IPS-20b (cell line): ENCODE results near the gene RSPH9.
"Not testable (repeated sequence)": the region's sequence is repeated elsewhere in the genome, so short reads cannot be mapped to it uniquely, and the experiment has no call there.

Experiments
- H3K27ac ChIP-seq: one replicate; pipeline ENCODE4 v1.5.1; 2013; ENCODE audit warnings: low read length
- H3K27me3 ChIP-seq: 2 replicates; pipeline ENCODE4 v1.6.1; 2013; ENCODE audit warnings: mild to moderate bottlenecking, low read length, inconsistent platforms; ENCODE audit not compliant: insufficient read depth
- H3K36me3 ChIP-seq: 2 replicates; pipeline ENCODE4 v1.6.1; 2013; ENCODE audit warnings: low read depth, mild to moderate bottlenecking, inconsistent platforms, low read length, moderate library complexity; ENCODE audit not compliant: insufficient read depth
- H3K4me1 ChIP-seq: 2 replicates; pipeline ENCODE4 v1.6.1; 2013; ENCODE audit warnings: mild to moderate bottlenecking, control low read depth, inconsistent platforms, low read length, moderate library complexity; ENCODE audit not compliant: insufficient read depth
- H3K4me3 ChIP-seq: 2 replicates; pipeline ENCODE4 v1.5.1; 2013; ENCODE audit warnings: mild to moderate bottlenecking, low read length, inconsistent platforms
- H3K9ac ChIP-seq: 2 replicates; pipeline ENCODE4 v1.6.1; 2013; ENCODE audit warnings: low read depth, mild to moderate bottlenecking, inconsistent platforms, low read length, moderate library complexity
- H3K9me3 ChIP-seq: 2 replicates; pipeline ENCODE4 v1.6.1; 2013; ENCODE audit warnings: mild to moderate bottlenecking, low read depth, low read length, inconsistent platforms; ENCODE audit not compliant: insufficient read depth

RSPH9 gene

GRCh38 chr6:43630980-43631619 is 13.7 kb upstream of the RSPH9 start:
- Histone ChIP-seq H3K4me1 (peaks cover 3% of the 10 kb centered on the region; the same call in 1 of the 2 replicates), H3K4me3 (no peak overlapping the region), H3K27me3 (no peaks in the 10 kb centered on the region), H3K9ac (no peak overlapping the region), H3K9me3 (no peaks in the 10 kb centered on the region), H3K36me3 (peaks cover 15% of the 10 kb centered on the region), H3K27ac (no peak overlapping the region)

GRCh38 chr6:43633002-43633401 is 11.8 kb upstream of the RSPH9 start:
- not testable (repeated sequence) for H3K4me1 ChIP-seq, H3K9ac ChIP-seq, H3K9me3 ChIP-seq, H3K4me3 ChIP-seq, H3K27ac ChIP-seq, H3K27me3 ChIP-seq
- H3K36me3 ChIP-seq, result peaks cover 11% of the 10 kb centered on the region; the same call in 1 of the 2 replicates

DNA sequence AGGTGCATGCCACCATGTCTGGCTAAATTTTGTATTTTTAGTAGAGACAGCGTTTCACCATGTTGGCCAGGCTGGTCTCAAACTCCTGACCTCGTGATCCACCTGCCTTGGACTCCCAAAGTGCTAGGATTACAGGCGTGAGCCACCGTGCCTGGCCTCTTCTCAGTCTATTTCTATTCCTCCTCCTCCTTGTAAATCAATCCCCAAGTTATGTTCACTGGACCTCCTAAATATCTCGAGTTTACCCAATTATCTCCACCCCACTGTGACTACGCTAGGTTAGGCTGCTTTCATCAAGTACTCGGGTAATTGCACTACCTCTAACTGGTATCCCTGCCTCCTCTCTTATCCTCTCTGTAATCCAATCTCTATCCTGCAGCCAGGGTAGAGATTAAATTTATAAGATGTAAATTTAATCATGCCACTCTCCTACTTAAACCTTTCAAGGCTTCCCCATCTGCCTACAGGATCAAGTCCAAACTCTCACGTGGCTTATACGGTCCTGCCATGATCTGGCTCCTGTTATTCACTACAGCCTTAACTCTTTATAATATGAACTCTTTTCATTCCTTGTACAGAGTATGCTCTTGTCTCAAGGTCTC is 10.0 kb upstream of the RSPH9 start:
- peak overlapping the region; percentile 92; the same call in 1 of the 2 replicates for H3K9ac ChIP-seq
- H3K9me3 ChIP-seq, result no peaks in the 10 kb centered on the region
- H3K4me1 ChIP-seq, result peaks cover 5% of the 10 kb centered on the region
- no peaks in the 10 kb centered on the region for H3K27me3 ChIP-seq
- peaks cover 25% of the 10 kb centered on the region for H3K36me3 ChIP-seq
- H3K27ac ChIP-seq, result no peak overlapping the region
- peak overlapping the region; percentile 96; the same call in 1 of the 2 replicates for H3K4me3 ChIP-seq

GRCh38 chr6:43635387-43636307 is 9.2 kb upstream of the RSPH9 start, which contains the start of gene MAD2L1BP:
Gene MAD2L1BP, plus strand, starts transcription at chr6:43635840. Its CDS starts 36 bp downstream, at chr6:43635876.
- Histone ChIP-seq H3K9me3 (no peaks in the 10 kb centered on the region), H3K36me3 (peaks cover 33% of the 10 kb centered on the region), H3K27me3 (no peaks in the 10 kb centered on the region), H3K4me1 (peaks cover 2% of the 10 kb centered on the region; the same call in 1 of the 2 replicates), H3K9ac (peak within 1 kb of the TSS; percentile 92), H3K27ac (peak within 1 kb of the TSS; percentile 22), H3K4me3 (peak within 1 kb of the TSS; percentile 96)

GRCh38 chr6:43636308-43636659 is 8.6 kb upstream of the RSPH9 start:
- H3K27me3 ChIP-seq, result no peaks in the 10 kb centered on the region
- H3K9ac ChIP-seq, result peak overlapping the region; percentile 92; the same call in 1 of the 2 replicates
- H3K4me1 ChIP-seq, result peaks cover 2% of the 10 kb centered on the region; the same call in 1 of the 2 replicates
- H3K36me3 ChIP-seq, result peaks cover 38% of the 10 kb centered on the region
- peak overlapping the region; percentile 22 for H3K27ac ChIP-seq
- no peaks in the 10 kb centered on the region for H3K9me3 ChIP-seq
- H3K4me3 ChIP-seq, result peak overlapping the region; percentile 96

DNA sequence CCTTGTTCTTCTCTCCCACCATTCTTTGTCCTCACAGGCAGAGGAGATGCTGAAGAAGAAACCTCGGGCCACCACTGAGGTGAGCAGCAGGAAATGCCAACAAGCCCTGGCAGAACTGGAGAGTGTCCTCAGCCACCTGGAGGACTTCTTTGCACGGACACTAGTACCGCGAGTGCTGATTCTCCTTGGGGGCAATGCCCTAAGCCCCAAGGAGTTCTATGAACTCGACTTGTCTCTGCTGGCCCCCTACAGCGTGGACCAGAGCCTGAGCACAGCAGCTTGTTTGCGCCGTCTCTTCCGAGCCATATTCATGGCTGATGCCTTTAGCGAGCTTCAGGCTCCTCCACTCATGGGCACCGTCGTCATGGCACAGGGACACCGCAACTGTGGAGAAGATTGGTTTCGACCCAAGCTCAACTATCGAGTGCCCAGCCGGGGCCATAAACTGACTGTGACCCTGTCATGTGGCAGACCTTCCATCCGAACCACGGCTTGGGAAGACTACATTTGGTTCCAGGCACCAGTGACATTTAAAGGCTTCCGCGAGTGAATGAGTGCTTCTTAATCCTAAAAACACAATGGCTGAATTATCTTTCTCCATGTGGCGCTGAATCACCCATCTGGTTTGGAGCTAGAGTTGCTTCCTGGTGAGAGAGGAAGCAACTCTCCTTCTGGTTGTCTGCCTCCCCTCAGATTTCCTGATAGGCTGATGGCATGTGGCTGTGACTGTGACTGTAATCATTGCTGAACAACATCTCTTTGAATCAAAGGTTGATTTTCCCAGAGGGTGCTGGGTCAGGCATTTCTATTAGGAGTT is 4.6 kb upstream of the RSPH9 start:
- Histone ChIP-seq H3K4me1 (peaks cover 2% of the 10 kb centered on the region; the same call in 1 of the 2 replicates), H3K27ac (no peak overlapping the region), H3K36me3 (peaks cover 52% of the 10 kb centered on the region), H3K4me3 (no peak overlapping the region), H3K9me3 (no peaks in the 10 kb centered on the region), H3K27me3 (no peaks in the 10 kb centered on the region), H3K9ac (no peak overlapping the region)

- no peaks in the 10 kb centered on the region for H3K4me1 ChIP-seq
- H3K27ac ChIP-seq, result no peak overlapping the region
- peaks cover 20% of the 10 kb centered on the region for H3K36me3 ChIP-seq
- H3K9me3 ChIP-seq, result no peaks in the 10 kb centered on the region
- no peaks in the 10 kb centered on the region for H3K27me3 ChIP-seq
- peak overlapping the region; percentile 78 for H3K4me3 ChIP-seq
- peak overlapping the region; percentile 65; the same call in 1 of the 2 replicates for H3K9ac ChIP-seq
Measured at GRCh38 chr6:43645613-43645964, 753 bp downstream of the RSPH9 start.

- Histone ChIP-seq H3K9ac (no peak overlapping the region), H3K9me3 (no peaks in the 10 kb centered on the region), H3K4me3 (no peak overlapping the region), H3K27me3 (no peaks in the 10 kb centered on the region), H3K4me1 (no peaks in the 10 kb centered on the region), H3K36me3 (peaks cover under 1% of the 10 kb centered on the region; the same call in 1 of the 2 replicates), H3K27ac (no peak overlapping the region)
Measured at GRCh38 chr6:43647613-43648012, 2.8 kb downstream of the RSPH9 start.

- Histone ChIP-seq H3K36me3 (no peaks in the 10 kb centered on the region), H3K27ac (no peak overlapping the region), H3K9ac (no peak overlapping the region), H3K4me3 (no peak overlapping the region), H3K4me1 (no peaks in the 10 kb centered on the region), H3K9me3 (no peaks in the 10 kb centered on the region), H3K27me3 (no peaks in the 10 kb centered on the region)
Measured at GRCh38 chr6:43648248-43648647, 3.4 kb downstream of the RSPH9 start.

GRCh38 chr6:43652822-43653221 is 8.0 kb downstream of the RSPH9 start:
- H3K9me3 ChIP-seq, H3K27ac ChIP-seq, H3K9ac ChIP-seq, H3K4me1 ChIP-seq, H3K36me3 ChIP-seq, H3K27me3 ChIP-seq, H3K4me3 ChIP-seq: not testable (repeated sequence)

DNA sequence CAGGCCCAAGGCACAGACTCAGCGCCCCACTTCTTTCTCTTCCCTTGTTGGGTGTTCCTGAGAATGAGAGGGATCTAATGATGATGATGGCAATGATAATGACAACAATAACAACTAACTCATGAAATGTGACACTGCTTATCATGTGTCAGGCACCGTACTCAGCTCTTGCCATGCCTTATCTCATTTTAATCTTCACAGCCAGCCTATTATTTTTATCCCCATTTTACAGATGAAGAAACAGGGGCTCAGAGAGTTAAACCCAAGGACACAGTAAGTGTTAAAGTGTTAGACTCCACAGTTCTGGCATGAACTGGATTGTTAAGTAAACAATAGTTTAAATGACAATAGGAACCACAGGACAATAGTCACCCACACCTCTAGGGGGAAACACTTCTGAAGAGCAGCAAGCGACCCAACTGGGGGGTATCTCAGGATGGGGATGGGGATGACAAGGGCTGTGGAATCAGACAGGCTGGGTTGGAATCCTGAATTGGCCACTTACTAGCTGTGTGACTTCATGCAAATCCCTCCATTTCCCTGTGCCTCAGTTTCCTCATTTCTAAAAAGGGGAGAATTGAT is 12.5 kb downstream of the RSPH9 start:
- no peak overlapping the region for H3K4me3 ChIP-seq
- no peaks in the 10 kb centered on the region for H3K36me3 ChIP-seq
- H3K9me3 ChIP-seq, result no peaks in the 10 kb centered on the region
- no peak overlapping the region for H3K9ac ChIP-seq
- H3K27me3 ChIP-seq, result no peaks in the 10 kb centered on the region
- H3K4me1 ChIP-seq, result no peaks in the 10 kb centered on the region
- H3K27ac ChIP-seq, result no peak overlapping the region
